ENCODE data around the gene RSRC1. TPM values are rescaled to one million over a fixed set of nuclear protein-coding genes. Genes with fewer than 3 reads are reported as not detected.
"Not testable (repeated sequence)": the region's sequence is repeated elsewhere in the genome, so short reads cannot be mapped to it uniquely, and the experiment has no call there.

Gene RSRC1
- total RNA-seq, 1 donor from 2014 or later = 38.5 TPM

DNA sequence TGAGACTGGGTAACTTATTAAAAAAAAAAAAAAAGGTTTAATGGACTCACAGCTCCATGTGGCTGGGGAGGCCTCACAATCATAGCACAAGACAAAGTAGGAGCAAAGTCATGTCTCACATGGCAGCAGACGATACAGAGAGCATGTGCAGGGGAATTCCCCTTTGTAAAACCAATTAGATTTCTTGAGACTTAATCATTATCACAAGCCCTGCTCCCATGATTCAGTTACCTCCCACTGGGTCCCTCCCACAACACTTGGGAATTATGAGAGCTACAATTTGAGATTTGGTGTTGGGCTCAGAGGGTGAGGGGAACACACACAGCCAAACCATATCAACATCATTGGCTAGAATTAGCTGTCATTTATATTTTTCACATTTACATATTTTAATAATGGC, 221.0 kb downstream of the RSRC1 start:
- Histone ChIP-seq H3K9me3 (no peaks in the 10 kb centered on the region), H3K27ac (no peak overlapping the region), H3K4me3 (no peak overlapping the region), H3K27me3 (no peaks in the 10 kb centered on the region), H3K36me3 (no peaks in the 10 kb centered on the region), H3K4me1 (no peaks in the 10 kb centered on the region)
- no peak for DNase-seq (ENCODE audit: extremely low spot score in 2 of 2)
- intact Hi-C loops (cut with DNase I) = no loop called here
- TF ChIP-seq CTCF (IDR thresholded peaks at IDR 0.05) = no peak
- TF ChIP-seq POLR2A (IDR thresholded peaks at IDR 0.05) = no peak
- TF ChIP-seq POLR2AphosphoS5 (IDR thresholded peaks at IDR 0.05; ENCODE audit: insufficient read depth in 1 of 2, low read depth in 1 of 2) = no peak

- no peak for DNase-seq (ENCODE audit: extremely low spot score in 2 of 2)
These were observed 223.8 kb downstream of the RSRC1 start for GRCh38 chr3:158333736-158334135.

DNA sequence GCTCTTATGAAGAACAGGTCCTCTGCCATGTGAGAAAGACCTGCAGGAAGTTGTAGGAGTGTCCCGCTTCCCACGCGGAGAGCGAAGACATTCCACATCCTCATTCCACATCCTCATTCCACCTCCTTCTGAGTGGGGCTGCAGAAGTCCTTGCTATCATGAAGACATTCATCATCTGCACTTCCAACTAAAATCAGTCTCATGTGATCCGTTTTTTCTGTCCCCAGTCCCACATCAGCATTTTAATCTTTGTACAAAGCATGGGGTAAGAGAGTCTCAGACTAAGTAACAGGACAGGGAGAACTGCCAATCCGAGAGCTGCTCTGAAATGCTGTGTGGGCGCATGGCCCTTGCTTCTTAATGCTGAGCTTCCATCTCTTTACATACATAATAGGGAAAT, 227.2 kb downstream of the RSRC1 start:
- Histone ChIP-seq H3K9me3 (no peaks in the 10 kb centered on the region), H3K4me3 (no peak overlapping the region), H3K27me3 (no peaks in the 10 kb centered on the region), H3K27ac (no peak overlapping the region), H3K36me3 (no peaks in the 10 kb centered on the region), H3K4me1 (no peaks in the 10 kb centered on the region)
- intact Hi-C loops (cut with DNase I) = no loop called here
- TF ChIP-seq POLR2A (IDR thresholded peaks at IDR 0.05) (no peak), POLR2AphosphoS5 (IDR thresholded peaks at IDR 0.05; ENCODE audit: insufficient read depth in 1 of 2, low read depth in 1 of 2) (no peak), CTCF (IDR thresholded peaks at IDR 0.05) (no peak)
- no peak for DNase-seq (ENCODE audit: extremely low spot score in 2 of 2)

More at GRCh38 chr3:158333736-158334135, 223.8 kb downstream of the RSRC1 start:
- intact Hi-C loops (cut with DNase I) = no loop called here
- no peak for TF ChIP-seq POLR2AphosphoS5 (IDR thresholded peaks at IDR 0.05; ENCODE audit: insufficient read depth in 1 of 2, low read depth in 1 of 2)
- TF ChIP-seq POLR2A (IDR thresholded peaks at IDR 0.05) = no peak
- no peak for TF ChIP-seq CTCF (IDR thresholded peaks at IDR 0.05)
- H3K4me1 ChIP-seq = no peaks in the 10 kb centered on the region
- H3K9me3 ChIP-seq = no peaks in the 10 kb centered on the region
- no peak overlapping the region for H3K4me3 ChIP-seq
- no peaks in the 10 kb centered on the region for H3K36me3 ChIP-seq
- no peaks in the 10 kb centered on the region for H3K27me3 ChIP-seq
- no peak overlapping the region for H3K27ac ChIP-seq

DNA sequence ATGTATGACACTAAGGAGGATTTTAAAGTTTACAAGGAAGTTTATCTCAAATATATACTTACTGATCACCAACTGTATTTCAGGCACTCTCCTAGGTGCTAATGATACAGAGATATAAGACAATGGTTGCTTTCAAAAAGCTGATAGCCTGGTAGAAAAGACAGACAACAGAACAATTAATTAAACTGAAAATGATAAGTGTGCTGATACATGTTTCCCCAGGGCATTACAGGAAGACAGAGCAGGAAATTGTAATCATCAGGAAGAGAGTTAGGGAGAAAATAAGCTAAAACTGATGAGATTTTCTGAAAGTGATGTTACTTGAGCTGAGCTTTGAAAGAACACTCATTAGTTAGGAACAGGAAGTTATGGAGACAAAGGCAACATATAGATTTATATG, 229.7 kb downstream of the RSRC1 start:
- intact Hi-C loops (cut with DNase I) = no loop called here

GRCh38 chr3:158340951-158341350, 231.1 kb downstream of the RSRC1 start:
- H3K4me3 ChIP-seq; H3K27me3 ChIP-seq; H3K4me1 ChIP-seq; DNase-seq (ENCODE audit: extremely low spot score in 2 of 2); intact Hi-C loops (cut with DNase I); H3K27ac ChIP-seq; H3K36me3 ChIP-seq; H3K9me3 ChIP-seq: not testable (repeated sequence)

More for the DNA sequence above, 229.7 kb downstream of the RSRC1 start:
- no peak for TF ChIP-seq POLR2AphosphoS5 (IDR thresholded peaks at IDR 0.05; ENCODE audit: insufficient read depth in 1 of 2, low read depth in 1 of 2)
- TF ChIP-seq POLR2A (IDR thresholded peaks at IDR 0.05) = no peak
- no peak for TF ChIP-seq CTCF (IDR thresholded peaks at IDR 0.05)
- Histone ChIP-seq H3K27ac (no peak overlapping the region), H3K36me3 (no peaks in the 10 kb centered on the region), H3K9me3 (no peaks in the 10 kb centered on the region), H3K4me3 (no peak overlapping the region), H3K4me1 (no peaks in the 10 kb centered on the region), H3K27me3 (no peaks in the 10 kb centered on the region)
- DNase-seq (ENCODE audit: extremely low spot score in 2 of 2) = no peak

GRCh38 chr3:158347966-158348365, 238.1 kb downstream of the RSRC1 start:
- H3K4me3 ChIP-seq = no peak overlapping the region
- TF ChIP-seq POLR2A (IDR thresholded peaks at IDR 0.05) = no peak
- TF ChIP-seq CTCF (IDR thresholded peaks at IDR 0.05) = no peak
- no peak for TF ChIP-seq POLR2AphosphoS5 (IDR thresholded peaks at IDR 0.05; ENCODE audit: insufficient read depth in 1 of 2, low read depth in 1 of 2)
- DNase-seq (ENCODE audit: extremely low spot score in 2 of 2) = no peak
- H3K9me3 ChIP-seq = no peaks in the 10 kb centered on the region
- H3K27me3 ChIP-seq = no peaks in the 10 kb centered on the region
- no peak overlapping the region for H3K27ac ChIP-seq
- no peaks in the 10 kb centered on the region for H3K4me1 ChIP-seq
- intact Hi-C loops (cut with DNase I) = no loop called here
- no peaks in the 10 kb centered on the region for H3K36me3 ChIP-seq
